SH-SY5Y (cell line): ENCODE results near the gene TRIM38.

Source experiments
- GATA2 ChIP-seq: IDR thresholded peaks from 2 replicates; pipeline ENCODE4 v1.6.1; 2011; ENCODE audit warnings: mild to moderate bottlenecking, low read depth, low read length
- GATA3 ChIP-seq: IDR thresholded peaks from 2 replicates; pipeline ENCODE4 v1.6.1; 2011; ENCODE audit warnings: low read depth, mild to moderate bottlenecking, low read length, moderate library complexity

Gene TRIM38

DNA sequence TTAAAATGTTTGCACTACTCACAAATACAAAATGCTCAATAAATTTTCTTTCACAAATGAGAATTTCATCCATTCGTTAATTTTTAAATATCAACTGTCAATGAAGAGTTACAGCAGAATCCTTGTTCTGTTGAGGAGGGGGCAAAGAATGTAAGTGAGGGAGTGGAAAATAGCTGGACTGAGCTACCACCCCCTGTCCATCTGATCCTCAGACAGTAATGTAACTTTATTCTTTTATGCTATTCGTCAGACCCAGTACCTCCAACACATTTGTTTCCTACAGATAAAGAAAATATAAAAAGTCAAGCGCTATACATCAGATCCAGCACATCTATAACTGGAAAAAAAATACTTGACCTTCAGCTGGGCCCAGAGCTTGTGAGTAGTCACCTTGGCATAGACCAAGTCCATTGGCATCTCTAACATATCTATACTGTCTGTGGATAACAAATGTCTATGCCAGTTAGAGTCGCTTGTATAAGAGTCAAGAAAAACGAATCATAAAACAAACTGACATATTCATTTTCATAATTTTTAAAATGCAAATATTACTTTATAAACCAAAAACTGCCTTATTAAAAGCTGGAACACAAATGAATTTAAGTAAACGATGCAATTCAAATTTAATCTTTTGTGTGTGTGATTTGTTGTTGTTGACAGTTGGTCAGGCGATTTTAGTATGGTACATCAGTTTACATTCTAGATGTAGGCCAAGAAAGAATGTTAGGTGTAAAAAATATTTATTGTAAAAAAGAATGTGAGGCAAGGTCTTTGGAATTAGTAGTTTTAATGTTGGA is 67.5 kb downstream of the TRIM38 start:
- TF ChIP-seq GATA3, result no peak
- TF ChIP-seq GATA2, result no peak

DNA sequence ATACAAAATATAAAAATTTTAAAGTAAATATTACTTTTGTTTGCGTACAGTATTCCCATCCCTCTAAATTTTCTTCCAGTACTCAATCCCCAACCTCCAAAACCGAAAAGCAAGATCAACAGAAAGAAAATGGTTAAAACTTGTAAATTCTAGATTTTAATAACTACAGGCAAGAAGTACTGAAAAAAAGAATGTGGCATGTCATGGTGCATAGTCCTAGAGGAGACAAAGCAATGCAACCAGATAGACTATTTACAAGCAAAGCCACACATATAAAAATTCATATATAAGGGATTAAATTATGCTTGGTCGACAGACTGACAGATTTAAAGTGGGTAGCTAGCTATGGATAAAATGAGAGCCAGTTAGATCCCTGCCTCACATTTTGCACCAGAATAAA is 68.1 kb downstream of the TRIM38 start:
- TF ChIP-seq GATA3 (no peak), GATA2 (no peak)

DNA sequence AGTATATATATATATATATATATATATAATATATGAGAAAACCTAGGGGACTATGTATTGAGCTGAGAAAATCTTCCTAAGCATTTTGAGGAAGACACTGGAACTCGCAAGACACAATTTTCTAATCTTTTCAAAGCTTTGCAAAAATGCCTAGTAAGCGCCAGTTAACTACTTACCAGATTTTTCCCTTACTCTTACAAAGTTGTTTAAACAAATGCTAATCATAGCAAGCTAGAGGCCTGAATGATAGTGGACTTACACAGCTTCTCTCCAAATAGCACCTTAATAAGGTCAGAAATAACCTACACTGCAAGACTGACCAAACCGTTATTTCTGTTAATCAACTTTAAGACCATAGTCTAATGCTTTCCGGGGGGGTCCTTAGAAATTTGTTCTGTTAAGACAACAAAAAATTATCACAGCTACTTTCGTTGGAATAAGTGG is 68.6 kb downstream of the TRIM38 start:
- TF ChIP-seq GATA2 (no peak), GATA3 (no peak)

DNA sequence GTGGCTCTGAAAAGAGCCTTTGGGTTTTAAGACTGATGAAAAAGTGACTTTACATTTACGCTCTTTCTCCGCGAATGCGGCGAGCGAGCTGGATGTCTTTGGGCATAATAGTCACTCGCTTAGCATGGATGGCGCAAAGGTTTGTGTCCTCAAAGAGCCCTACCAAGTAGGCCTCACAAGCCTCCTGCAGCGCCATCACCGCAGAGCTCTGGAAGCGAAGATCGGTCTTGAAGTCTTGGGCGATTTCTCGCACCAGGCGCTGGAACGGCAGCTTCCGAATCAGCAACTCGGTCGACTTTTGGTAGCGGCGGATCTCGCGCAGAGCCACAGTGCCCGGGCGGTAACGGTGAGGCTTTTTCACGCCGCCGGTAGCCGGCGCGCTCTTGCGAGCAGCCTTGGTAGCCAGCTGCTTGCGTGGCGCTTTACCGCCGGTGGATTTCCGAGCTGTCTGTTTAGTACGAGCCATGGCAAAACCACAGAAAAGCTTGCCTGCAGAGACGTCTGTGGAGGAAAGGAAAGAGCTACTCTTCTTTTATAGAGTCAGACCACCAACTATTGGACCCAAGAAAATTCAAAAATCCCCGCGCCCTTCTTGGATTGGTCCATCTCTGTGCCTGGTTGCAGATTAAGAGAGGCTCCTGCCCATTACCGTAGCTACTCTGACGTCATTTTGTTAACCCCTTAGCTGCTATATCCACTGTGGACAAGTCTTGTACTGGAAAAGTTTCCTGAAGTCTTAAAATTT is 69.2 kb downstream of the TRIM38 start:
- TF ChIP-seq GATA2 (no peak), GATA3 (no peak)

DNA sequence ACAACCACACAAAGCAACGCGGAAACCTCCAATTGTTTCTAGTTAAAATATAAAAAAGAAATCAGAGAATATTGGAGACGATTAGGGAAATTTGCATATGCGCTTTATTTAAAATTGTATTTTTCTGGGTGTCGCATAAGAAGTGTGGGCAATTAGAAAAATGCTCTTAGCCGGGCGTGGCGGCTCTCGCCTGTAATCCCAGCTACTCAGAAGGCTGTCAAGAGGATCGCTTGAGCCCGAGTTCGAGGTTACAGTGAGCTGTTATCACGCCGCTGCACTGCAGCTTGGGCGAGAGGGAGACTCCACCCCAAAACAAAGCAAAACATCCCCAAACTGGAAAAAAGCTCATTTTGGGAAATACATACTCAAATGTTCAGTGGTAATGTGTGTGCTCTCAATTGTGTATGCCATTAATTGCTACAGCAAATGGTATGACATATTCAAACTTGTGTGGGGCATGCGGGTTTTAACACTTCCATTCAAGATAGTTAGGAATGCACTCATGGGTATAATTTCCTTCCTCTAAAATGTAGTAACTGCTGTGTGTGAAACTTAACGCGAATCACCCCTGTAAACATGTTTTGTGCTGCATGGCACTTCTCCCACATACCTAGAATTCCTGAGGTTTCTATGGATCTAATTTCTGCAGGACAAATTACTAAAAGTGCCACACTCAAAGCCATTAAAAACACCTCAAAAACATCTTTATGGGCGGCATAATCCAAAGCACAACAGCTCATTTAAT is 69.9 kb downstream of the TRIM38 start:
- TF ChIP-seq GATA3 (no peak), GATA2 (no peak)

DNA sequence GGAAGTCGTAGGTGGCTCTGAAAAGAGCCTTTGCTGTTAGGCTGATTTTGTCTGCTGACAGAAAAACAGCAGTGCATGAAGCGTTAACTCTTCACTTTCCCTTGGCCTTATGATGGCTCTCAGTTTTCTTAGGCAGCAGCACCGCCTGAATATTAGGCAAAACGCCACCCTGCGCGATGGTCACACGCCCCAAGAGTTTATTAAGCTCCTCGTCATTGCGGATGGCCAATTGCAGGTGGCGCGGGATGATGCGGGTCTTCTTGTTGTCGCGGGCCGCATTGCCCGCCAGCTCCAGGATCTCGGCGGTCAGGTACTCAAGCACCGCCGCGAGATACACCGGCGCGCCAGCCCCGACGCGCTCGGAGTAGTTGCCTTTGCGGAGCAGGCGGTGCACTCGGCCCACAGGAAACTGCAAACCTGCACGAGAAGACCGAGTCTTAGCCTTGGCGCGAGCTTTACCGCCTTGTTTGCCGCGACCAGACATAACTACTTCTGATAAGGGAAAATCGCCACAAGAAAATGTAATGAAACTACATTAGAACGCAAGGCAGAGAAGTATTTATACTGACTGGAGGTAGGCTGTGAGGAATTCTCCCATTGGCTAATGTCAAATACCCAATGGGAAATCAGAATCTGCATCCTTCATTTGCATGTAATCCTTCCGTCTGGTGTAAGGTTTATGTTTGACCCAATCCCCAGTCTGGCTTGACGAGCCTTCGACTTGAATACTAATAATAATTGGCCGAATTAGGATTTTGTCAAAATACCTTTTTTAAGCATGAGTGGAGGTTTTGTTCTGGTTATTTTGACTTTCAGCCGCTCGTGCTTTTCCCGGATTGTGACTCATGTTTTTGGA is 70.7 kb downstream of the TRIM38 start:
- no peak for TF ChIP-seq GATA2
- no peak for TF ChIP-seq GATA3

DNA sequence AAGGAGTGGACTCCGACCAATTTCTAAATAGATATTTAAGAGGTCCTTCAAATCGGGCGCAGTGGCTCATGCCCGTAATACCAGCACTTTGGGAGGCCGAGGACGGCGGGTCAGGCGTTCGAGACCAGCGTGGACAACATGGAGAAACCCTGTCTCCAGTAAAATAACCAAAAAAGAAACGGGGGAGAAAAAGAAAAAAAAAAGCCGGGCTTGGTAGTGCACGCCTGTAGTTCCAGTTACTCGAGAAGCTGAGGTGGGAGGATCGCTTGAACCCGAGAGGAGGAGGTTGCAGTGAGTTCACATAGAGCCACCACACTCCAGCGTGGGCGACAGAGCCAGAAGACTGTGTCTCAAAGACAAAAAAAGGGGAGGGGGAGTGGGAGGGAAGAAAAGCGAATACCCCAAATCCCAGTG is 71.3 kb downstream of the TRIM38 start:
- TF ChIP-seq GATA2 (no peak), GATA3 (no peak)

DNA sequence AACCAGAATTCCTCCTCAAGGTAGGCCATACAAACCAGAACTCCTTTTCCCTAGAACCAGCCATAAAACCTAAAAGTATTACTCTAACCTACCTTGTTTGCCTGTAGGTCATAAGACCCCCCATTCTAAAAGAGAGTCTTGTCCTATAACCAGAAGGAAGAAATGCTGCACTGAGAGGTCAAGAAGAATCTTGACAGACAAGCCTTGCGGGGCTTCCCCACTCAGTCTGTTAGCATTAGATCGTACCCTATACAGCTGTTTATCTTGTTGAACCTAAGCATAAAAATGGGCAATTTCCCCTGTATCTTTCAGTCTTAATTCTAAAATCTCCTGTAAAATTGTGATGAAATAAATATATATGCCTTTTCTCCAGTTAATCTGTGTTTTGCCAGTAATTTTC is 72.3 kb downstream of the TRIM38 start:
- no peak for TF ChIP-seq GATA2
- no peak for TF ChIP-seq GATA3
